ENCODE data around the gene RNU5B-1.
A peak's percentile ranks its signal among the peaks of the same experiment; 100 is the strongest.

RNU5B-1 gene

DNA sequence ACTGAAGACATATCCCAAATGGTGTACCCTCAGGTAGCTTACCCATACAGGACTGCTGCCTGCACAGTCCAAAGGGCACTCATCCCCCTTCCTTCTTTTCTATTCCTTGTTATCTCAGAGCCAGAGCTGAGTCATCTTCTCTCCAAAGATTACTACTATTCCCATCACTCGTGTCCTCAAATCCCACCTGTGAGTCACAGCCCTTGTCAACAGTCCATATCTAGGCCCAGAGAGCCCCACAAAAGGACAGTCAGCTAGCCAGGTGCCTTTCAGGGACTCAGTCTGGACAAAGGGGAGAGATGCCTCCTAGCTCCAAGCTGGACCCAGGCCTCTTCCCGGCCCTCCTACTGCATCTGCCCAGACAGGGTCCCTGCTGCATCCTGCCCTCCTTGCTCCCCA is 28.8 kb upstream of the RNU5B-1 start:
- TF ChIP-seq CTCF (IDR thresholded peaks at IDR 0.05; ENCODE audit: borderline replicate concordance, control extremely low read depth, extremely low read depth, insufficient read depth, missing control alignments), result no peak
- in situ Hi-C loops (cut with MboI; ENCODE audit: low sequenced_read_pairs, unreplicated experiment), result loop anchor here (25.0 kb wide), 2 partner anchors 88 to 238 kb away; partner anchors contain the start of genes CLPX, MTFMT and SLC51B
- no peak for DNase-seq (ENCODE audit: low spot score)

DNA sequence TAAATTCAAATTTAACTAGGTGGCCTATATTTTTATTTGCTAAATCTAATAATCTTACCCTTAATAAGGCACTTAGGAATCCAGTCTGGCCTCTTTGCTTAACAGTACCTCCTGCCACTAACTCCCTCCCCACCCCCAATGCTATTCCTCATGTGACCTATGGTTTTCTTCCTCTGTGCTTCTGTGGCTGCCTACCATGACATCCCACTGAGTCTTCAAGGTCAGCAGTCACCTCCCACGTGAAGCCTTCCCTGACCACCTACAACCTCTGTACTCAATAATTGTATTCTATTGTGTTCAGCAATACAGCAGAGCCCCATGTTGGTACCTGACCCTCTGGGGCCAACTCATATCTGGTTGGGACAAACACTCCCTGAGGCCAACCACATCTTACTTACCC is 27.5 kb upstream of the RNU5B-1 start:
- DNase-seq (ENCODE audit: low spot score), result no peak
- no peak for TF ChIP-seq CTCF (IDR thresholded peaks at IDR 0.05; ENCODE audit: borderline replicate concordance, control extremely low read depth, extremely low read depth, insufficient read depth, missing control alignments)
- in situ Hi-C loops (cut with MboI; ENCODE audit: low sequenced_read_pairs, unreplicated experiment), result loop anchor here (25.0 kb wide), 2 partner anchors 90 to 240 kb away; partner anchors contain the start of genes CLPX, MTFMT and SLC51B

GRCh38 chr15:65278480-65278879 is 26.0 kb upstream of the RNU5B-1 start:
- DNase-seq (ENCODE audit: low spot score), result no peak
- in situ Hi-C loops (cut with MboI; ENCODE audit: low sequenced_read_pairs, unreplicated experiment), result loop anchor here (25.0 kb wide), 2 partner anchors 91 to 241 kb away; partner anchors contain the start of genes CLPX, MTFMT and SLC51B
- TF ChIP-seq CTCF (IDR thresholded peaks at IDR 0.05; ENCODE audit: borderline replicate concordance, control extremely low read depth, extremely low read depth, insufficient read depth, missing control alignments), result no peak

DNA sequence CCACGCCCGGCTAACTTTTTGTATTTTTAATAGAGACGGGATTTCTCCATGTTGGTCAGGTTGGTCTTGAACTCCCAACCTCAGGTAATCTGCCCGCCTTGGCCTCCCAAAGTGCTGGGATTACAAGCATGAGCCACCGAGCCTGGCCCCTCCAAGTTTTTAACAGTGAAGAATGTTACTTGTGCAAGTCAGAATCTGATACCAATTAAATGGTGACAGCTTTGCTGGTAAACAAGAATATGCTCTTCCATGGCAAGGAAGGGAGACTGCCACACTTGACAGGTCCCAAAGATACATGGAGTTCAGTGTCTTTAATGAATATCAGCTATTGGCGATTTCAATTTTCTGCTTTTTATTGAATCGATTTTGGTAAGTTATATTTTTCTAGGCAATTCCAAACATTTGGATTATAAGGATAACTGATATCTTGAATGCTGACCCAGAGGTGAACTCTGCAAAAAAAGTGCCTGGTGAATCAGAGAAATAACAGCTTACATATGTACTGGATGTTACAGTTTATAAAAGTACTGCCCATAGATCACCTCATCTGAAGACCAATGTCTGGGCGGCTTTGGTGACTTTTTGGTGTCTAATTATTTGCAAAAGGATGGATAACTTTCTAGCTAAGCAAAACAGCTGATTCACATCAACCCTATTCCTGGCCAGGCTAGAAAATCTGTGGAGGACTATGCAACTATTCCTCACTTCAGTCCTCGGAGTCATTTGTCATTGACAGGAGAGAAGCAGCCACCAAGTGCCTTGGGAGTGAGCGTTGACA is 19.0 kb upstream of the RNU5B-1 start:
- in situ Hi-C loops (cut with MboI; ENCODE audit: low sequenced_read_pairs, unreplicated experiment), result loop anchor here (25.0 kb wide), 2 partner anchors 98 to 248 kb away; partner anchors contain the start of genes CLPX, MTFMT and SLC51B
- DNase-seq (ENCODE audit: low spot score), result no peak
- TF ChIP-seq CTCF (IDR thresholded peaks at IDR 0.05; ENCODE audit: borderline replicate concordance, control extremely low read depth, extremely low read depth, insufficient read depth, missing control alignments), result no peak

- in situ Hi-C loops (cut with MboI; ENCODE audit: low sequenced_read_pairs, unreplicated experiment), result loop anchor here (25.0 kb wide), 2 partner anchors 99 to 249 kb away; partner anchors contain the start of genes CLPX, MTFMT and SLC51B
- DNase-seq (ENCODE audit: low spot score), result peak; percentile 60
- no peak for TF ChIP-seq CTCF (IDR thresholded peaks at IDR 0.05; ENCODE audit: borderline replicate concordance, control extremely low read depth, extremely low read depth, insufficient read depth, missing control alignments)
Observed at GRCh38 chr15:65286069-65286703, 18.3 kb upstream of the RNU5B-1 start.

- TF ChIP-seq CTCF (IDR thresholded peaks at IDR 0.05; ENCODE audit: borderline replicate concordance, control extremely low read depth, extremely low read depth, insufficient read depth, missing control alignments), result peak; percentile 66
- in situ Hi-C loops (cut with MboI; ENCODE audit: low sequenced_read_pairs, unreplicated experiment), result loop anchor here (25.0 kb wide), 2 partner anchors 100 to 250 kb away; partner anchors contain the start of genes CLPX, MTFMT and SLC51B
- peak; percentile 93 for DNase-seq (ENCODE audit: low spot score)
Observed at GRCh38 chr15:65286704-65287519, 17.6 kb upstream of the RNU5B-1 start, which contains the start of gene PARP16. PARP16 (minus strand) TSS chr15:65286883; CDS start chr15:65286426, 457 bp downstream.
